PC-3 (cell line): ENCODE data around the gene MAZ.
"Not testable (repeated sequence)": the region's sequence is repeated elsewhere in the genome, so short reads cannot be mapped to it uniquely, and the experiment has no call there.

Experiments used
- EZH2 ChIP-seq: fragments of 300-600 bp; sonication (generic); IDR thresholded peaks from one replicate; pipeline ENCODE4 v1.6.1; 2017; ENCODE audit warnings: antibody characterized with exemption, mild to moderate bottlenecking, low read length; ENCODE audit not compliant: unreplicated experiment
- EZH2phosphoT487 ChIP-seq: fragments of 300-600 bp; sonication (generic); IDR thresholded peaks from 2 replicates; pipeline ENCODE4 v1.6.1; 2018; ENCODE audit warnings: mild to moderate bottlenecking, antibody characterized with exemption, low read length, borderline replicate concordance
- TF ChIP-seq, protein P1 (sequence below): fragments of 300-600 bp; sonication (generic); conservative IDR thresholded peaks from 2 replicates; pipeline ENCODE4 v1.5.1; 2017; ENCODE audit warnings: antibody characterized with exemption, low read depth, mild to moderate bottlenecking, low read length

DNA sequence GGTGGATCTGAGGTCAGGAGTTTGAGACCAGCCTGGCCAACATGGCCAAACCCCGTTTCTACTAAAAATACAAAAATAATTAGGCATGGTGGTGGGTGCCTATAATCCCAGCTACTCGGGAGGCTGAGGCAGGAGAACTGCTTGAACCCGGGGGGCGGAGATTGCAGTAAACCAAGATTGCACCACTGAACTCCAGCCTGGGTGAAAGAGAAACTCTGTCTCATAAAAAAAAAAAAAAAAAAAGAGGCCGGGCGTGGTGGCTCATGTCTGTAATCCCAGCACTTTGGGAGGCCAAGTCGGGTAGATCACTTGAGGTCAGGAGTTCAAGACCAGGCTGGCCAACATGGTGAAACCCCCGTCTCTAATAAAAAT lies 45.1 kb upstream of the MAZ start:
- TF ChIP-seq, protein P1, sequence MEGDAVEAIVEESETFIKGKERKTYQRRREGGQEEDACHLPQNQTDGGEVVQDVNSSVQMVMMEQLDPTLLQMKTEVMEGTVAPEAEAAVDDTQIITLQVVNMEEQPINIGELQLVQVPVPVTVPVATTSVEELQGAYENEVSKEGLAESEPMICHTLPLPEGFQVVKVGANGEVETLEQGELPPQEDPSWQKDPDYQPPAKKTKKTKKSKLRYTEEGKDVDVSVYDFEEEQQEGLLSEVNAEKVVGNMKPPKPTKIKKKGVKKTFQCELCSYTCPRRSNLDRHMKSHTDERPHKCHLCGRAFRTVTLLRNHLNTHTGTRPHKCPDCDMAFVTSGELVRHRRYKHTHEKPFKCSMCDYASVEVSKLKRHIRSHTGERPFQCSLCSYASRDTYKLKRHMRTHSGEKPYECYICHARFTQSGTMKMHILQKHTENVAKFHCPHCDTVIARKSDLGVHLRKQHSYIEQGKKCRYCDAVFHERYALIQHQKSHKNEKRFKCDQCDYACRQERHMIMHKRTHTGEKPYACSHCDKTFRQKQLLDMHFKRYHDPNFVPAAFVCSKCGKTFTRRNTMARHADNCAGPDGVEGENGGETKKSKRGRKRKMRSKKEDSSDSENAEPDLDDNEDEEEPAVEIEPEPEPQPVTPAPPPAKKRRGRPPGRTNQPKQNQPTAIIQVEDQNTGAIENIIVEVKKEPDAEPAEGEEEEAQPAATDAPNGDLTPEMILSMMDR: not testable (repeated sequence)
- not testable (repeated sequence) for TF ChIP-seq EZH2, EZH2phosphoT487
